GM19468 (cell line): ENCODE measurements around the gene MRPL36.
"Not testable (repeated sequence)": the region's sequence is repeated elsewhere in the genome, so short reads cannot be mapped to it uniquely, and the experiment has no call there.

Source experiments
- ATAC-seq: cut with Tn5 transposase; IDR thresholded peaks from one replicate; pipeline ENCODE4 v1.9.1; 2021; ENCODE audit warnings: mild to moderate bottlenecking, moderate library complexity, moderate number of reproducible peaks; ENCODE audit not compliant: unreplicated experiment; ENCODE audit errors: extremely low read depth

Gene MRPL36

GRCh38 chr5:1800472-1801221, 1.0 kb upstream of the MRPL36 start:
- peak; percentile 22 for ATAC-seq

GRCh38 chr5:1799110-1799601, 481 bp downstream of the MRPL36 start:
- no peak for ATAC-seq

GRCh38 chr5:1798589-1798988, 1.0 kb downstream of the MRPL36 start:
- not testable (repeated sequence) for ATAC-seq

DNA sequence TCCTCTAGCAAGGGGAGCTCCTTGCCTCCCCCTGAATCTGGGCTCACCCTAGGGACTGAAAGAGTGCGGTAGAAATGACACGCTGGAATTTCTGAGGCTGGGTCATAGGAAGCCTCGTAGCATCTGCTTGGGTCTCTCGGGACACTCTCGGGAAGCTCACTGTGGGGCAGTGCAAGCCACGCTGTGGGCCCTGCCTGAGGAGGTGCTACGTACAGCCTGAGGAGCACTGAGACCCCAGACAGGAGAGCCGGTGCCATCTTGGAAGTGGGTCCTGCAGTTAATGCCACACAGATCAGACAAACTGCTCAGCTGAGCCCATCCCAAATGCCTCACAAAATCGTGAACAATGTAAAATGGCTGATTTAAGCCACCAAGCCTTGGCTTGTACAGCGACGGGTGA, 1.8 kb downstream of the MRPL36 start:
- no peak for ATAC-seq

DNA sequence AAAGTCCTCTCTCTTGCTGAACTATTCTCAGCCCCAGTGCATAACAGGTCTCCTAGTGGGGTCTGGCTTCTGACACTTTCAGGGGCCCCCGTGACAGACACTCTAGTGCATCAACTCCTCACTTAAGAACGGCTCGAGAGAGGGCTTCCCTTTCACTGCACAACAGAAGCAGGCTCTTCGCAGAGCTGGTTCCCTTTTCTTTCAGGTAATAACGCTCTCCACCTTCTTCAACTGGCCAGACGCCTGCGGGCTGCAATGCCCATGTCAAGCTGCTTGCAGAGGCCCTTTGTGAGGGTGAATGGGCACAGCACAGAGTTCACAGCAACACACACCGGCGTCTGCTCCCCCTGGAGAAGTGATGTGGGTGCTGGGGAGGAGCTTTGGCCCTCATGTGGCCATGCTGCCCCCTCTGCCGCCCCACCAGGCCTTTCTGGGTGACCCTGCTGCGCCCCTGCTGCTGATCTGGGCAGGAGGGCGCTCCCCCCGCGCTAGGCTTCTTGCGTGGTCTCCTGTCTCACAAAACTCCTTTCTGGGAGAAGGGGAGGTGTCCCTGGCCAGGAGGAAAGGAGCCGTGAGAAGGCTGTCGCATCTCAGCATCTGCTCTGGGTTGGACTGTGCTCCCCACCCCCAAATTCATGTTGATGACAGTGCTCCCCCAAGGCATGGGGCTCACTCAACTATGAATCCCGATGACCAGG, 2.4 kb downstream of the MRPL36 start:
- no peak for ATAC-seq

- no peak for ATAC-seq
These were observed 3.1 kb downstream of the MRPL36 start for GRCh38 chr5:1796371-1797102.

- ATAC-seq, result no peak
These were observed 3.7 kb downstream of the MRPL36 start for GRCh38 chr5:1795931-1796330.

DNA sequence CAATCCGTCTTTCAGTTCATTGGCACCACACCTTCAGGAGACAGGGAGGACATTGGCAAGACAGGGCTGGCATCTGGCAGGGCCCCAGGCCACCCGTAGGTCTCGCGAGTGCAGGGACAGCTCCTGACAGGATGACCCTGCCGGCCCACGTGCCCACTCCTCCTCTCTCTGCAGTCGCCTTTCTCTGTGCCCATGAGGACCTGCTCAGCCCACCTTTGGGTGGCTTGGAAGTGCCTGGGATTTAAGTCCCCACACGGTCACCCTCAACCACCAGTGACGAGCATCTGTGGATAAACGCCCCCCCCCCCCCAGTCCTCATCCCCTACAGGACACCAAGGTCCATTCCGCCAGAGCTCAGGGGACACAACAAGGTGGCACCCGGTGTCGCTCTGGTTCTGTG, 4.1 kb downstream of the MRPL36 start:
- ATAC-seq, result no peak

DNA sequence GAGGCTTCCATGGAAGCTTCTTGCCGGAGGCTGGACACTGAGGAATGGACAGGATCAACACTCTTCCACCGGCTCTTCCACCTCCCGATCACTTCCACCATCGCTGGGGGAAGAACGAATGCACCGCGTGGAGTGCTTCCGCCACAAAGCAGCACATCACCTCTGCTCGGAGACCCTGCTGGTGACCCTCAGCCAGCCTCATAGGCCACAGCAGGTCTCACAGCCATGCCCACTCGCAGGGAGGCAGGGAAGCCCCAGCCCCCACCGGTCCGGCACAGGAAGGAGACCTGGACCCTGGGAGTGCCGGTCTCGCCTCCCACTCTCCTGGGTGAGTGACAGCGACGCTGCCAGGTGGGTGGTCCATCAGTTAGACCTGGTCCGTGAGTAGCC, 4.7 kb downstream of the MRPL36 start:
- ATAC-seq, result no peak

GRCh38 chr5:1793966-1794900, 5.4 kb downstream of the MRPL36 start:
- no peak for ATAC-seq

DNA sequence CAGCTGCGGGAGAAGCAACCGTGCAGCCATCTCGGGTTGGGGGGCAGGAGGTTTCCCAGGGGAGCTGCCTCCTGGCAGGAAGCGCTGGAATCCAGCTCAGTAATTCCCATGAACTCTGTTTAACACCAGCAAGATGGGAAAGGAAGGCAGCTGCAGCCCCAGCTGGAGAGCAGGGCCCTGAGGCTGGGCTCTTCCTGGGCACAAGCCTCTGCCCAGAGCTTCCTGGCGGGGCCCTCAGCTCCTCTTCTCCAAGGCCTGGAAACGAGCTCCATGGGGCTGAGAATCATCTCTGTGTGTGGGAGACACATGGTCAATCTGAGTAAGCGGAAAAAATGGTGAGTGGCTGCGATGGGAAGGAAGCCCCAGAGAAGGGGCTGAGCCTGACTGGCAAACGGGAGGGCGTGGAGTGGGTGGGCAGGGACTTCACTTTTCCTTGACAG, 6.3 kb downstream of the MRPL36 start:
- ATAC-seq, result no peak

GRCh38 chr5:1792842-1793266, 6.8 kb downstream of the MRPL36 start:
- ATAC-seq, result peak; percentile 97

DNA sequence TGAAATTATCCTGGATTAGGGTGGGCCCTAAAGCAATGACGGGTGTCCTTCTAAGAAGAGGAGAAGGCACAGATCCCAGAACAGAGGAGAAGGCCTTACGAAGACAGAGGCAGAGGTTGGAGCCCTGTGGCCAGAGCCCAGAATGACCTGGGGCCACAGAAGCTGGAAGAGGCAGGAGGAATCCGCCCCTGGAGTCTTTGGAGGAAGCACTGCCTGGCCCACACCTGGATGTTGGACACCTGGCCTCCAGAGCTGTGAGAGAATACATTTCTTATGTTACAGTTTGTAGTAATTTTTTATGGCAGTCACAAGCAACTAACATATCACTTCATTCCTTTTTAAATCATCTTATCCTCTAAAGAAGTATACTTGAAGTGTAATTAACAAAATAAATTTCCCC, 8.5 kb downstream of the MRPL36 start:
- ATAC-seq, result no peak

GRCh38 chr5:1789834-1790471, 9.7 kb downstream of the MRPL36 start:
- ATAC-seq, result no peak

DNA sequence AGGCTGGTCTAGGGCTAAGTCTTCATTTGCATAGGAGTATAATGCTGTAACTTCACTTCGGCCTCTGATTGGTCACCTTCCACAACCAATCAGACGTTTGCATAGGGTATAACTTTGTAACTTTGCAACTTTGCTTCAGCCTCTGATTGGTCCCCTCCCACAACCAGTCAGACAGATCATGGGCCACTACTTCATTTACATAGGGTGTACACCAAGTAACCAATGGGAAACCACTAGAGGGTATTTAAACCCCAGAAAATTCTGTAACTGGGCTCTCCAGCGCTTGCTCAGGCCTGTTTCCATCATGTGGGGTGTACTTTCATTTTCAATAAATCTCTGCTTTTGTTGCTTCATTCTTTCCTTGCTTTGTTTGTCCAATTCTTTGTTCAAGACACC, 10.2 kb downstream of the MRPL36 start:
- not testable (repeated sequence) for ATAC-seq

- no peak for ATAC-seq
These were observed 10.8 kb downstream of the MRPL36 start for GRCh38 chr5:1788828-1789227.

DNA sequence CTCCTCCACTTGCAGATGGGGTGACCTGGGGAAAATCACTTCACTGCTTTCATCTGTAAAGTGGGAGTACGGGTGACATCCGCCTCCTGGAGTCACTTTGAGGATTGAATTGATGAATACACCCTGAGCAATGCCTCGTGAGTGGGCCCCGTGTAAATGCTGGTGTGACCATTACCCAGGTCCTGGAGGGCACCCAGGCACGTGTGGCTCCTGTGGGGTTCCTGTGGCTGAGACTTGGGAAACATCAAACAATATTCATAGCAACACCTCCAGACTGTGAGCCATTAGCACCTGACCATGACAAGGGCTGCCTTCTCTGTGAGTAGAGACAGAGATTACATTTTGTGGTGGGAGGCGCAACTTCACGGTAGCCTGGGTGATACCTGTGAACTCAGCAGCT, 11.4 kb downstream of the MRPL36 start:
- no peak for ATAC-seq

- ATAC-seq, result no peak
These were observed 12.1 kb downstream of the MRPL36 start for GRCh38 chr5:1787472-1788047.
